GM23338 (cell line): Measurements from ENCODE around the gene PRPH2. TPM values are rescaled to one million over a fixed set of nuclear protein-coding genes. Genes with fewer than 3 reads are reported as not detected.

Source experiments
- ATAC-seq: fragments of 200-7000 bp; cut with Tn5 transposase; 3 replicates; pipeline ENCODE4 v1.9.1; 2020
- DNase-seq: peaks from one replicate; pipeline ENCODE4 v3.0.0-alpha.2; 2015; ENCODE audit warnings: low spot score
- H2AFZ ChIP-seq: fragments of 200-600 bp; sonication (generic); 2 replicates; pipeline ENCODE4 v1.8.0; 2016; ENCODE audit warnings: antibody characterized with exemption, mild to moderate bottlenecking, moderate library complexity
- H3F3A ChIP-seq: fragments of 200-600 bp; sonication (generic); replicated peaks from 2 replicates; pipeline ENCODE4 v1.8.0; 2017; ENCODE audit warnings: antibody characterized with exemption, mixed run types, low read depth
- H3K27ac ChIP-seq: fragments of 200-600 bp; sonication (generic); 2 replicates; pipeline ENCODE4 v1.6.1; 2016; ENCODE audit warnings: low read depth
- H3K27me3 ChIP-seq: fragments of 200-600 bp; sonication (generic); 2 replicates; pipeline ENCODE4 v1.8.0; 2016; ENCODE audit warnings: mild to moderate bottlenecking, mixed run types, moderate library complexity; ENCODE audit not compliant: insufficient read depth
- H3K36me3 ChIP-seq: fragments of 200-600 bp; sonication (generic); 2 replicates; pipeline ENCODE4 v1.8.0; 2016; ENCODE audit warnings: mild to moderate bottlenecking; ENCODE audit not compliant: insufficient read depth
- H3K4me1 ChIP-seq: fragments of 200-600 bp; sonication (generic); 2 replicates; pipeline ENCODE4 v1.8.0; 2016; ENCODE audit warnings: mild to moderate bottlenecking, moderate library complexity; ENCODE audit not compliant: insufficient read depth
- H3K4me2 ChIP-seq: fragments of 200-600 bp; sonication (generic); 2 replicates; pipeline ENCODE4 v1.7.1; 2017; ENCODE audit warnings: mixed run types
- H3K4me3 ChIP-seq: fragments of 200-600 bp; sonication (generic); 2 replicates; pipeline ENCODE4 v1.6.1; 2016; ENCODE audit warnings: mixed run types
- H3K79me2 ChIP-seq: fragments of 200-600 bp; sonication (generic); replicated peaks from 2 replicates; pipeline ENCODE4 v1.8.0; 2017; ENCODE audit warnings: mild to moderate bottlenecking; ENCODE audit not compliant: insufficient read depth
- H3K9me2 ChIP-seq: fragments of 200-600 bp; sonication (generic); 2 replicates; pipeline ENCODE4 v1.8.0; 2017; ENCODE audit not compliant: insufficient read depth
- H4K20me1 ChIP-seq: fragments of 200-600 bp; sonication (generic); replicated peaks from 2 replicates; pipeline ENCODE4 v1.8.0; 2017; ENCODE audit warnings: mild to moderate bottlenecking; ENCODE audit not compliant: insufficient read depth
- H3K27ac Mint-ChIP-seq: 2 replicates; pipeline ENCODE4 v1.8.0; 2020; ENCODE audit warnings: inconsistent platforms, mild to moderate bottlenecking, moderate library complexity, mixed read lengths
- H3K27me3 Mint-ChIP-seq: 3 replicates; pipeline ENCODE4 v1.8.0; 2022; ENCODE audit warnings: low read depth, mild to moderate bottlenecking, moderate library complexity, mixed read lengths, inconsistent platforms; ENCODE audit not compliant: insufficient read depth, poor library complexity
- H3K36me3 Mint-ChIP-seq: 3 replicates; pipeline ENCODE4 v1.8.0; 2021; ENCODE audit warnings: low read depth, mild to moderate bottlenecking, inconsistent platforms, moderate library complexity, mixed read lengths
- H3K4me1 Mint-ChIP-seq: 3 replicates; pipeline ENCODE4 v1.8.0; 2020; ENCODE audit warnings: mild to moderate bottlenecking, inconsistent platforms, mixed read lengths
- H3K4me3 Mint-ChIP-seq: 3 replicates; pipeline ENCODE4 v1.8.0; 2021; ENCODE audit warnings: moderate library complexity, mild to moderate bottlenecking, inconsistent platforms, mixed read lengths
- H3K9me3 Mint-ChIP-seq: 3 replicates; pipeline ENCODE4 v1.8.0; 2020; ENCODE audit warnings: moderate library complexity, mild to moderate bottlenecking, inconsistent platforms, mixed read lengths
- CREB1 ChIP-seq: fragments of 250-450 bp; sonication (Bioruptor Pico); IDR thresholded peaks from 2 replicates; pipeline ENCODE4 v1.5.0; 2020; ENCODE audit warnings: low read depth, mild to moderate bottlenecking, moderate library complexity
- EZH2phosphoT487 ChIP-seq: fragments of 200-600 bp; sonication (generic); IDR thresholded peaks from one replicate; pipeline ENCODE4 v1.8.1; 2018; ENCODE audit warnings: antibody characterized with exemption; ENCODE audit not compliant: unreplicated experiment
- JUNB ChIP-seq: IDR thresholded peaks from one replicate; pipeline ENCODE4 v1.6.1; 2016; ENCODE audit warnings: antibody characterized with exemption; ENCODE audit not compliant: unreplicated experiment
- NANOG ChIP-seq: IDR thresholded peaks from 2 replicates; pipeline ENCODE4 v1.6.1; 2016; ENCODE audit warnings: antibody characterized with exemption, borderline replicate concordance
- POLR2AphosphoS5 ChIP-seq: IDR thresholded peaks from 2 replicates; pipeline ENCODE4 v1.6.1; 2016; ENCODE audit warnings: antibody characterized with exemption, low read depth
- STAT1 ChIP-seq: IDR thresholded peaks from one replicate; pipeline ENCODE4 v1.6.1; 2016; ENCODE audit warnings: antibody characterized with exemption; ENCODE audit not compliant: unreplicated experiment
- ZNF331 ChIP-seq: fragments of 250-450 bp; sonication (Bioruptor Pico); IDR thresholded peaks from 2 replicates; pipeline ENCODE4 v1.5.0; 2020; ENCODE audit warnings: low read depth, mild to moderate bottlenecking, moderate library complexity
- polyA plus RNA-seq: library from polyadenylated mRNA; unstranded; fragments of >200 nt; fragmentation: Nextera tagmentation; extraction: Ambion mirVana; gene quantifications from 2 replicates; pipeline ENCODE4 v1.2.1, GENCODE V29; 2016
- total RNA-seq: library from RNA; depleted of rRNA; stranded (reverse); fragments of >200 nt; shearing (Covaris generic); gene quantifications from 2 replicates; pipeline ENCODE4 v1.2.3, GENCODE V29; 2014
- TF ChIP-seq, protein P1 (sequence below): IDR thresholded peaks from 2 replicates; pipeline ENCODE4 v1.6.1; 2016; ENCODE audit warnings: antibody characterized with exemption
- TF ChIP-seq, protein P2 (sequence below), 2 experiments: fragments of 200-600 bp in 1 of 2; sonication (generic) in 1 of 2; conservative IDR thresholded peaks; 2 replicates each; pipeline versions ENCODE4 v1.5.1 to v1.6.1; 2016 to 2017; ENCODE audit warnings: antibody characterized with exemption in 2 of 2, low read depth in 2 of 2, mild to moderate bottlenecking in 2 of 2, moderate library complexity in 1 of 2
- TF ChIP-seq, protein P3 (sequence below): fragments of 250-450 bp; sonication (Bioruptor Pico); IDR thresholded peaks from 2 replicates; pipeline ENCODE4 v1.5.0; 2020; ENCODE audit warnings: mild to moderate bottlenecking, moderate library complexity
- TF ChIP-seq, protein P4 (sequence below): IDR thresholded peaks from one replicate; pipeline ENCODE4 v1.6.1; 2018; ENCODE audit warnings: antibody characterized with exemption; ENCODE audit not compliant: unreplicated experiment

Gene PRPH2
- total and polyA plus RNA-seq, 2 experiments from 2014 or later = 0.50 to 0.52 TPM

DNA sequence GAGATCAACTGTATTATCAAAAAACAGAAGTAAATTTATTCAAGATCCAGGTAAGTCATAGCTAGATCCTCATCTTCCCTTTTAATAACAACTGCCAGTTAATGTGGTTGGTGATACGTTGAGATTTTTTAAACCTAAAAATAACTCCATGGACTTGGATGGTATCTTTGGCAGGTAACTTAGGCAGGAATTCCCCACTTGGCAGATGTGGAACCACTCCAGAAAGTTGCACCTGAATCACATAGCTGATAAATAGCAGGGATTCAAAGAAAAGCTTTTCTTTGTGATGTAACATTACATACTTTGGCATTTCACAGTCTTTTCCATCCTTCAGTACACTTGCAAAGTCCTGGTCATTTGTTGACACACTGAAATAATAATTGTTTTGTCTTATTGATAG is 62.6 kb downstream of the PRPH2 start:
- TF ChIP-seq POLR2AphosphoS5 = no peak
- TF ChIP-seq CREB1 = no peak
- no peak for TF ChIP-seq STAT1
- TF ChIP-seq, protein P1, sequence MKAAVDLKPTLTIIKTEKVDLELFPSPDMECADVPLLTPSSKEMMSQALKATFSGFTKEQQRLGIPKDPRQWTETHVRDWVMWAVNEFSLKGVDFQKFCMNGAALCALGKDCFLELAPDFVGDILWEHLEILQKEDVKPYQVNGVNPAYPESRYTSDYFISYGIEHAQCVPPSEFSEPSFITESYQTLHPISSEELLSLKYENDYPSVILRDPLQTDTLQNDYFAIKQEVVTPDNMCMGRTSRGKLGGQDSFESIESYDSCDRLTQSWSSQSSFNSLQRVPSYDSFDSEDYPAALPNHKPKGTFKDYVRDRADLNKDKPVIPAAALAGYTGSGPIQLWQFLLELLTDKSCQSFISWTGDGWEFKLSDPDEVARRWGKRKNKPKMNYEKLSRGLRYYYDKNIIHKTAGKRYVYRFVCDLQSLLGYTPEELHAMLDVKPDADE = no peak
- no peak for TF ChIP-seq JUNB
- TF ChIP-seq ZNF331 (CRISPR knock-in tag) = no peak
- TF ChIP-seq, protein P2, sequence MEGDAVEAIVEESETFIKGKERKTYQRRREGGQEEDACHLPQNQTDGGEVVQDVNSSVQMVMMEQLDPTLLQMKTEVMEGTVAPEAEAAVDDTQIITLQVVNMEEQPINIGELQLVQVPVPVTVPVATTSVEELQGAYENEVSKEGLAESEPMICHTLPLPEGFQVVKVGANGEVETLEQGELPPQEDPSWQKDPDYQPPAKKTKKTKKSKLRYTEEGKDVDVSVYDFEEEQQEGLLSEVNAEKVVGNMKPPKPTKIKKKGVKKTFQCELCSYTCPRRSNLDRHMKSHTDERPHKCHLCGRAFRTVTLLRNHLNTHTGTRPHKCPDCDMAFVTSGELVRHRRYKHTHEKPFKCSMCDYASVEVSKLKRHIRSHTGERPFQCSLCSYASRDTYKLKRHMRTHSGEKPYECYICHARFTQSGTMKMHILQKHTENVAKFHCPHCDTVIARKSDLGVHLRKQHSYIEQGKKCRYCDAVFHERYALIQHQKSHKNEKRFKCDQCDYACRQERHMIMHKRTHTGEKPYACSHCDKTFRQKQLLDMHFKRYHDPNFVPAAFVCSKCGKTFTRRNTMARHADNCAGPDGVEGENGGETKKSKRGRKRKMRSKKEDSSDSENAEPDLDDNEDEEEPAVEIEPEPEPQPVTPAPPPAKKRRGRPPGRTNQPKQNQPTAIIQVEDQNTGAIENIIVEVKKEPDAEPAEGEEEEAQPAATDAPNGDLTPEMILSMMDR (conservative IDR thresholded peaks at IDR 0.05; ENCODE audit: low read depth in 2 of 2) = no peak
- TF ChIP-seq EZH2phosphoT487 = no peak
- TF ChIP-seq, protein P3, sequence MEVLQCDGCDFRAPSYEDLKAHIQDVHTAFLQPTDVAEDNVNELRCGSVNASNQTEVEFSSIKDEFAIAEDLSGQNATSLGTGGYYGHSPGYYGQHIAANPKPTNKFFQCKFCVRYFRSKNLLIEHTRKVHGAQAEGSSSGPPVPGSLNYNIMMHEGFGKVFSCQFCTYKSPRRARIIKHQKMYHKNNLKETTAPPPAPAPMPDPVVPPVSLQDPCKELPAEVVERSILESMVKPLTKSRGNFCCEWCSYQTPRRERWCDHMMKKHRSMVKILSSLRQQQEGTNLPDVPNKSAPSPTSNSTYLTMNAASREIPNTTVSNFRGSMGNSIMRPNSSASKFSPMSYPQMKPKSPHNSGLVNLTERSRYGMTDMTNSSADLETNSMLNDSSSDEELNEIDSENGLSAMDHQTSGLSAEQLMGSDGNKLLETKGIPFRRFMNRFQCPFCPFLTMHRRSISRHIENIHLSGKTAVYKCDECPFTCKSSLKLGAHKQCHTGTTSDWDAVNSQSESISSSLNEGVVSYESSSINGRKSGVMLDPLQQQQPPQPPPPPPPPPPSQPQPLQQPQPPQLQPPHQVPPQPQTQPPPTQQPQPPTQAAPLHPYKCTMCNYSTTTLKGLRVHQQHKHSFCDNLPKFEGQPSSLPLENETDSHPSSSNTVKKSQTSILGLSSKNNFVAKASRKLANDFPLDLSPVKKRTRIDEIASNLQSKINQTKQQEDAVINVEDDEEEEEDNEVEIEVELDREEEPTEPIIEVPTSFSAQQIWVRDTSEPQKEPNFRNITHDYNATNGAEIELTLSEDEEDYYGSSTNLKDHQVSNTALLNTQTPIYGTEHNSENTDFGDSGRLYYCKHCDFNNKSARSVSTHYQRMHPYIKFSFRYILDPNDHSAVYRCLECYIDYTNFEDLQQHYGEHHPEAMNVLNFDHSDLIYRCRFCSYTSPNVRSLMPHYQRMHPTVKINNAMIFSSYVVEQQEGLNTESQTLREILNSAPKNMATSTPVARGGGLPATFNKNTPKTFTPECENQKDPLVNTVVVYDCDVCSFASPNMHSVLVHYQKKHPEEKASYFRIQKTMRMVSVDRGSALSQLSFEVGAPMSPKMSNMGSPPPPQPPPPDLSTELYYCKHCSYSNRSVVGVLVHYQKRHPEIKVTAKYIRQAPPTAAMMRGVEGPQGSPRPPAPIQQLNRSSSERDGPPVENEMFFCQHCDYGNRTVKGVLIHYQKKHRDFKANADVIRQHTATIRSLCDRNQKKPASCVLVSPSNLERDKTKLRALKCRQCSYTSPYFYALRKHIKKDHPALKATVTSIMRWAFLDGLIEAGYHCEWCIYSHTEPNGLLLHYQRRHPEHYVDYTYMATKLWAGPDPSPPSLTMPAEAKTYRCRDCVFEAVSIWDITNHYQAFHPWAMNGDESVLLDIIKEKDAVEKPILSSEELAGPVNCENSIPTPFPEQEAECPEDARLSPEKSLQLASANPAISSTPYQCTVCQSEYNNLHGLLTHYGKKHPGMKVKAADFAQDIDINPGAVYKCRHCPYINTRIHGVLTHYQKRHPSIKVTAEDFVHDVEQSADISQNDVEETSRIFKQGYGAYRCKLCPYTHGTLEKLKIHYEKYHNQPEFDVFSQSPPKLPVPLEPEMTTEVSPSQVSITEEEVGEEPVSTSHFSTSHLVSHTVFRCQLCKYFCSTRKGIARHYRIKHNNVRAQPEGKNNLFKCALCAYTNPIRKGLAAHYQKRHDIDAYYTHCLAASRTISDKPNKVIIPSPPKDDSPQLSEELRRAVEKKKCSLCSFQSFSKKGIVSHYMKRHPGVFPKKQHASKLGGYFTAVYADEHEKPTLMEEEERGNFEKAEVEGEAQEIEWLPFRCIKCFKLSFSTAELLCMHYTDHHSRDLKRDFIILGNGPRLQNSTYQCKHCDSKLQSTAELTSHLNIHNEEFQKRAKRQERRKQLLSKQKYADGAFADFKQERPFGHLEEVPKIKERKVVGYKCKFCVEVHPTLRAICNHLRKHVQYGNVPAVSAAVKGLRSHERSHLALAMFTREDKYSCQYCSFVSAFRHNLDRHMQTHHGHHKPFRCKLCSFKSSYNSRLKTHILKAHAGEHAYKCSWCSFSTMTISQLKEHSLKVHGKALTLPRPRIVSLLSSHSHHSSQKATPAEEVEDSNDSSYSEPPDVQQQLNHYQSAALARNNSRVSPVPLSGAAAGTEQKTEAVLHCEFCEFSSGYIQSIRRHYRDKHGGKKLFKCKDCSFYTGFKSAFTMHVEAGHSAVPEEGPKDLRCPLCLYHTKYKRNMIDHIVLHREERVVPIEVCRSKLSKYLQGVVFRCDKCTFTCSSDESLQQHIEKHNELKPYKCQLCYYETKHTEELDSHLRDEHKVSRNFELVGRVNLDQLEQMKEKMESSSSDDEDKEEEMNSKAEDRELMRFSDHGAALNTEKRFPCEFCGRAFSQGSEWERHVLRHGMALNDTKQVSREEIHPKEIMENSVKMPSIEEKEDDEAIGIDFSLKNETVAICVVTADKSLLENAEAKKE = no peak
- TF ChIP-seq, protein P4, sequence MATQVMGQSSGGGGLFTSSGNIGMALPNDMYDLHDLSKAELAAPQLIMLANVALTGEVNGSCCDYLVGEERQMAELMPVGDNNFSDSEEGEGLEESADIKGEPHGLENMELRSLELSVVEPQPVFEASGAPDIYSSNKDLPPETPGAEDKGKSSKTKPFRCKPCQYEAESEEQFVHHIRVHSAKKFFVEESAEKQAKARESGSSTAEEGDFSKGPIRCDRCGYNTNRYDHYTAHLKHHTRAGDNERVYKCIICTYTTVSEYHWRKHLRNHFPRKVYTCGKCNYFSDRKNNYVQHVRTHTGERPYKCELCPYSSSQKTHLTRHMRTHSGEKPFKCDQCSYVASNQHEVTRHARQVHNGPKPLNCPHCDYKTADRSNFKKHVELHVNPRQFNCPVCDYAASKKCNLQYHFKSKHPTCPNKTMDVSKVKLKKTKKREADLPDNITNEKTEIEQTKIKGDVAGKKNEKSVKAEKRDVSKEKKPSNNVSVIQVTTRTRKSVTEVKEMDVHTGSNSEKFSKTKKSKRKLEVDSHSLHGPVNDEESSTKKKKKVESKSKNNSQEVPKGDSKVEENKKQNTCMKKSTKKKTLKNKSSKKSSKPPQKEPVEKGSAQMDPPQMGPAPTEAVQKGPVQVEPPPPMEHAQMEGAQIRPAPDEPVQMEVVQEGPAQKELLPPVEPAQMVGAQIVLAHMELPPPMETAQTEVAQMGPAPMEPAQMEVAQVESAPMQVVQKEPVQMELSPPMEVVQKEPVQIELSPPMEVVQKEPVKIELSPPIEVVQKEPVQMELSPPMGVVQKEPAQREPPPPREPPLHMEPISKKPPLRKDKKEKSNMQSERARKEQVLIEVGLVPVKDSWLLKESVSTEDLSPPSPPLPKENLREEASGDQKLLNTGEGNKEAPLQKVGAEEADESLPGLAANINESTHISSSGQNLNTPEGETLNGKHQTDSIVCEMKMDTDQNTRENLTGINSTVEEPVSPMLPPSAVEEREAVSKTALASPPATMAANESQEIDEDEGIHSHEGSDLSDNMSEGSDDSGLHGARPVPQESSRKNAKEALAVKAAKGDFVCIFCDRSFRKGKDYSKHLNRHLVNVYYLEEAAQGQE = no peak
- TF ChIP-seq NANOG = no peak
- Histone ChIP-seq H4K20me1 (no peaks in the 10 kb centered on the region; the same call in 1 of the 2 replicates), H3K27ac (no peak overlapping the region), H3K27me3 (no peaks in the 10 kb centered on the region), H3K36me3 (peaks cover 36% of the 10 kb centered on the region), H3K4me2 (no peak overlapping the region), H3K9me2 (no peaks in the 10 kb centered on the region), H3K4me3 (no peak overlapping the region), H3K4me1 (no peaks in the 10 kb centered on the region), H3F3A (no peaks in the 10 kb centered on the region), H3K79me2 (no peaks in the 10 kb centered on the region), H2AFZ (no peak overlapping the region)
- H3K4me3 Mint-ChIP-seq = no peak overlapping the region
- H3K27me3 Mint-ChIP-seq = no peaks in the 10 kb centered on the region
- DNase-seq (no peak), ATAC-seq (no peak)
- H3K9me3 Mint-ChIP-seq = no peaks in the 10 kb centered on the region
- no peaks in the 10 kb centered on the region for H3K4me1 Mint-ChIP-seq
- peaks cover 43% of the 10 kb centered on the region for H3K36me3 Mint-ChIP-seq
- no peak overlapping the region for H3K27ac Mint-ChIP-seq
